ENCODE measurements around the gene WWTR1. TPM values are rescaled to one million over a fixed set of nuclear protein-coding genes. Genes with fewer than 3 reads are reported as not detected.

WWTR1 gene
- total and polyA plus RNA-seq, 2 experiments from 2014 or later = 54.8 to 69.1 TPM

DNA sequence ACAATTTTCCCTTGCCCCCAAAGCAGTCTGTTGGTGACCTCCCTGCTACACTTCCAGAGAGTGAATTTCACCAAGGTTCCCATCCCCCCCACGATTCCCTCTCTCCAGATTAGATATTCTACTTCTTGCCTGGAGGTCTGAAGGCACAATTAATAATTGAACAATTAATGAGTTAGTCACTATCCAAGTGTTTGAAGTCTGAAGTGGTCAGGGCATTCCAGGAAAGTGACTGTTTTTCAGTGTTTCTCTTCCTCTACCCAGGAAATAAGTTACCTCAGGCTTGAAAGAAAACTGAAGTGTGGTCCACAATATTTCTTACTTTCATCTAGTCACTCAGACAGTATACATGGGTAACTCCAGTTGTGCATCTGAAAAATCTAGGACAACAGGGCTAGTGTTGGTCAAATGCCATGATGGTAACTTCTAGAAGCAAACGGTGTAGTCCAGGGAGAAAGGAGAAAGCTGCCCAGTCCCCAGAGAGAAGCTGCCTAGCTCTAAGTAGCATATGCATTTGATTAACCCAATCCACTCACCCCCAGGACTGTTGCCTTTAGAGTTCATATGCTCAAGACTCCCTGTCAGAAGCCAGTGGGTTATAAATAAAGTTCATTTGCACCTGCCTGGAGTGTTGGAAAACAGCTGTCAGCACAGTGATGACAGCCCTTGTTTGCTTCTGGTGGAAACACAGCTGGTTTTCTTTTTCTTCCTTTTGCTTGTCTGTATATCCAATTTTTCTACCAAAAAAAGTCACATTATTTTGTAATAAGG, 185.6 kb downstream of the WWTR1 start:
- Histone ChIP-seq H3K27me3 (no peaks in the 10 kb centered on the region), H3K9me3 (ENCODE audit: low read depth) (no peaks in the 10 kb centered on the region), H3K4me1 (ENCODE audit: low read depth) (peaks cover 5% of the 10 kb centered on the region), H3K27ac (peak overlapping the region; percentile 15), H3K36me3 (no peaks in the 10 kb centered on the region), H3K4me3 (no peak overlapping the region)
- TF ChIP-seq, protein P1, sequence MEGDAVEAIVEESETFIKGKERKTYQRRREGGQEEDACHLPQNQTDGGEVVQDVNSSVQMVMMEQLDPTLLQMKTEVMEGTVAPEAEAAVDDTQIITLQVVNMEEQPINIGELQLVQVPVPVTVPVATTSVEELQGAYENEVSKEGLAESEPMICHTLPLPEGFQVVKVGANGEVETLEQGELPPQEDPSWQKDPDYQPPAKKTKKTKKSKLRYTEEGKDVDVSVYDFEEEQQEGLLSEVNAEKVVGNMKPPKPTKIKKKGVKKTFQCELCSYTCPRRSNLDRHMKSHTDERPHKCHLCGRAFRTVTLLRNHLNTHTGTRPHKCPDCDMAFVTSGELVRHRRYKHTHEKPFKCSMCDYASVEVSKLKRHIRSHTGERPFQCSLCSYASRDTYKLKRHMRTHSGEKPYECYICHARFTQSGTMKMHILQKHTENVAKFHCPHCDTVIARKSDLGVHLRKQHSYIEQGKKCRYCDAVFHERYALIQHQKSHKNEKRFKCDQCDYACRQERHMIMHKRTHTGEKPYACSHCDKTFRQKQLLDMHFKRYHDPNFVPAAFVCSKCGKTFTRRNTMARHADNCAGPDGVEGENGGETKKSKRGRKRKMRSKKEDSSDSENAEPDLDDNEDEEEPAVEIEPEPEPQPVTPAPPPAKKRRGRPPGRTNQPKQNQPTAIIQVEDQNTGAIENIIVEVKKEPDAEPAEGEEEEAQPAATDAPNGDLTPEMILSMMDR (IDR thresholded peaks at IDR 0.05; ENCODE audit: low read depth, low read length) = no peak
- DNase-seq (ENCODE audit: low read depth in 1 of 2, low spot score in 1 of 2) = peak; percentile 36 to 55

DNA sequence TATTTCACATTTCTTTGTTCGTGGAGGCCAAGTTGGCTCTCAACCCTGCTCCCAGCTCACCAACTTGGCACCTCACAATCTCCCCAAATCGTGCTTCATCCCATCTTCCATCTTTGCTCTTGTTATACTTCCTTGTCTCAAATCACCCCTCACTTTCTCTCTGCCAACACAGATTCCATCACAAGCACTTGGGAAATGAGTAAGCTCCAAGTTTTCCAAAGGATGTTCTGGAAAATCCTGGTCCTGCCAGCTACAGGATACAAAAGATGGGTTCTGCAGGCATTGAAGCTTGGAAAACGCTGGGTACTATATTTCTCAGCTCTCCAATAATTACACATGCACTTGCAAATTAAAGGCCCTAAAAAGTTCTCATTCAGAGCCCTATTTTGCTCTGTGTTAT, 187.4 kb downstream of the WWTR1 start:
- peaks cover 5% of the 10 kb centered on the region for H3K4me1 ChIP-seq (ENCODE audit: low read depth)
- no peak for DNase-seq (ENCODE audit: low read depth in 1 of 2, low spot score in 1 of 2)
- no peak overlapping the region for H3K27ac ChIP-seq
- H3K27me3 ChIP-seq = no peaks in the 10 kb centered on the region
- H3K4me3 ChIP-seq = no peak overlapping the region
- no peaks in the 10 kb centered on the region for H3K9me3 ChIP-seq (ENCODE audit: low read depth)
- TF ChIP-seq, protein P1 (IDR thresholded peaks at IDR 0.05; ENCODE audit: low read depth, low read length) = no peak
- H3K36me3 ChIP-seq = no peaks in the 10 kb centered on the region

DNA sequence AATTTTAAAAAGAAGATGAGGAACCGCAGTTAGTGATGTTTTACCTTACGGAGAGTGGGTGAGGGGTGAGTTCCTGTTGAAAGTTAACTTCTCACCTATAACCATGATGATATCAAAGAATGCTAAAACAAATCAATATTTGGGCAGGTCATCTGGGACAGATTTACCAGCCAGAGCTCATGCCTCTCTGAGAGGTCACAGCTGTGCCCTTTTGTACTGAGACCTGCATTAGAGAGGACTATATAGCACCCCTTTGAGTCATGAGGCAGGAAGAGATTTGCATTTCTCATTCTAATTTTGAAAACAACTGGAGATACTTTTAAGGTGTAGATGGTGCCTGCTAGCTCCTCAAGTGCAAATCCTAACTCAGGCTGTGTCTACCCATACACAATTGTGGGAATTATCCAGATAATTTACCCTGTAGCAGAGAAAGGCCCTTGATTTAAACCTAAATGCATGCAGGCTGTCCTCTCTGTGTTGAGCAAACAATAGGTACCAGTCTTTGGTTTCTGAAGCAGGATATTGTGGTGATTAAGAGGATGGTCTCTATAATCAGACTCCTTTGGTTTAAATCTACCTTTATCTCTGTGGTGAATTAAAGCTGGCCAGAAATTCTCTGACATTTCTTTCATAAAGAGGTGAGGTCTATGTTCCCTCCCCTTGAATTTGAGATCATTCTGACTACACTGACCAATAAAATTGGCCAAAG, 189.2 kb downstream of the WWTR1 start:
- TF ChIP-seq, protein P1 (IDR thresholded peaks at IDR 0.05; ENCODE audit: low read depth, low read length) = no peak
- Histone ChIP-seq H3K4me3 (no peak overlapping the region), H3K27me3 (no peaks in the 10 kb centered on the region), H3K27ac (no peak overlapping the region), H3K4me1 (ENCODE audit: low read depth) (peaks cover 5% of the 10 kb centered on the region), H3K36me3 (no peaks in the 10 kb centered on the region), H3K9me3 (ENCODE audit: low read depth) (no peaks in the 10 kb centered on the region)
- DNase-seq (ENCODE audit: low read depth in 1 of 2, low spot score in 1 of 2) = no peak

Other genes starting within 250 kb of the WWTR1 start
- gene TM4SF4, start 183.3 kb downstream of the WWTR1 start, total RNA-seq = not detected in 2 replicates
- gene TM4SF4, start 183.3 kb downstream of the WWTR1 start, polyA plus RNA-seq = 0.46 TPM in 1 of 2 replicates, not detected in the other
- 21.0 and 30.9 TPM in 2 replicates for gene COMMD2, start 94.5 kb upstream of the WWTR1 start, total RNA-seq
- 42.8 and 58.5 TPM in 2 replicates for gene COMMD2, start 94.5 kb upstream of the WWTR1 start, polyA plus RNA-seq
- not detected in 2 replicates for gene ANKUB1, start 134.5 kb upstream of the WWTR1 start, total RNA-seq
- not detected in 2 replicates for gene ANKUB1, start 134.5 kb upstream of the WWTR1 start, polyA plus RNA-seq
- 13.3 and 15.9 TPM in 2 replicates for gene RNF13, start 155.2 kb upstream of the WWTR1 start, total RNA-seq
- 44.5 and 44.7 TPM in 2 replicates for gene RNF13, start 155.2 kb upstream of the WWTR1 start, polyA plus RNA-seq

All from cardiac muscle cell (in vitro differentiated cells and primary cell).